Activated CD8-positive, alpha-beta T cell treated with anti-CD3 and anti-CD28 coated beads for 36 hours (primary cell): Measurements from ENCODE around the gene SUN1. TPM values are rescaled to one million over a fixed set of nuclear protein-coding genes. Genes with fewer than 3 reads are reported as not detected.

Experiments used
- ATAC-seq: fragments of 200-7000 bp; cut with Tn5 transposase; one replicate; pipeline ENCODE4 v1.10.0; 2021; ENCODE audit warnings: mild to moderate bottlenecking, moderate library complexity
- CTCF ChIA-PET: fragments of 350-600 bp; sonication (Branson Sonifier 250); formaldehyde crosslinking; loops from one replicate; lab custom pipeline; 2021; ENCODE audit warnings: antibody characterized with exemption; lab: Charles Lee
- POLR2A ChIA-PET: fragments of 350-600 bp; sonication (Branson Sonifier 250); formaldehyde crosslinking; loops from one replicate; lab custom pipeline; 2021; ENCODE audit warnings: antibody characterized with exemption; lab: Charles Lee
- DNase-seq: peaks from one replicate; pipeline ENCODE4 v3.0.0-alpha.2; 2020
- H3K27ac Mint-ChIP-seq: one replicate; pipeline ENCODE4 v1.8.0; 2021; ENCODE audit warnings: mild to moderate bottlenecking, mixed read lengths
- H3K27me3 Mint-ChIP-seq: one replicate; pipeline ENCODE4 v1.8.0; 2021; ENCODE audit warnings: mixed read lengths
- H3K36me3 Mint-ChIP-seq: one replicate; pipeline ENCODE4 v1.8.0; 2021; ENCODE audit warnings: low read depth, mixed read lengths
- H3K4me1 Mint-ChIP-seq: one replicate; pipeline ENCODE4 v1.8.0; 2021; ENCODE audit warnings: low read depth, mixed read lengths
- H3K4me3 Mint-ChIP-seq: one replicate; pipeline ENCODE4 v1.8.0; 2021; ENCODE audit warnings: mild to moderate bottlenecking, moderate library complexity, mixed read lengths
- H3K9me3 Mint-ChIP-seq: one replicate; pipeline ENCODE4 v1.8.0; 2021; ENCODE audit warnings: mixed read lengths
- CTCF ChIP-seq: fragments of 200-600 bp; IDR thresholded peaks from one replicate; pipeline ENCODE4 v1.8.0; 2022; ENCODE audit warnings: antibody characterized with exemption, mild to moderate bottlenecking
- intact Hi-C: fragments of 100-400 bp; cut with micrococcal nuclease; formaldehyde crosslinking; loops from one replicate; pipeline ENCODE4 v1.10.0; 2022
- total RNA-seq, 2 experiments: library from RNA; stranded (reverse); gene quantifications; one replicate each; pipeline ENCODE4 v1.2.3, GENCODE V29; 2021

The SUN1 gene
- total RNA-seq, 2 experiments from 2014 or later = 71.3 to 71.6 TPM

GRCh38 chr7:889391-889790 lies 57.1 kb downstream of the SUN1 start:
- peaks cover 26% of the 10 kb centered on the region for H3K36me3 Mint-ChIP-seq
- H3K4me3 Mint-ChIP-seq = no peak overlapping the region
- peaks cover 8% of the 10 kb centered on the region for H3K4me1 Mint-ChIP-seq
- intact Hi-C loops = no loop called here
- no peaks in the 10 kb centered on the region for H3K27me3 Mint-ChIP-seq
- no peaks in the 10 kb centered on the region for H3K9me3 Mint-ChIP-seq
- H3K27ac Mint-ChIP-seq = no peak overlapping the region
- CTCF ChIA-PET = no interaction called here
- no peak for TF ChIP-seq CTCF
- no peak for ATAC-seq
- POLR2A ChIA-PET = no interaction called here
- DNase-seq = no peak

- H3K36me3 Mint-ChIP-seq = peaks cover 36% of the 10 kb centered on the region
- no peaks in the 10 kb centered on the region for H3K27me3 Mint-ChIP-seq
- POLR2A ChIA-PET = no interaction called here
- no peak for DNase-seq
- H3K27ac Mint-ChIP-seq = no peak overlapping the region
- H3K4me1 Mint-ChIP-seq = peaks cover 4% of the 10 kb centered on the region
- CTCF ChIA-PET = interaction anchor here (1.2 to 1.5 kb wide), 2 partner anchors 11 to 103 kb away, joined by 3 to 4 read pairs; no protein-coding TSS in a partner anchor
- no peaks in the 10 kb centered on the region for H3K9me3 Mint-ChIP-seq
- H3K4me3 Mint-ChIP-seq = no peak overlapping the region
- no peak for TF ChIP-seq CTCF
- intact Hi-C loops = no loop called here
- ATAC-seq = no peak
Observed at GRCh38 chr7:890868-891267, 58.6 kb downstream of the SUN1 start.

- Mint-ChIP-seq H3K9me3 (no peaks in the 10 kb centered on the region), H3K27me3 (no peaks in the 10 kb centered on the region), H3K4me3 (no peak overlapping the region), H3K36me3 (peaks cover 40% of the 10 kb centered on the region), H3K4me1 (peaks cover 3% of the 10 kb centered on the region), H3K27ac (no peak overlapping the region)
- ATAC-seq = no peak
- intact Hi-C loops = no loop called here
- TF ChIP-seq CTCF = no peak
- CTCF ChIA-PET = interaction anchor here (1.2 to 1.5 kb wide), 2 partner anchors 11 to 102 kb away, joined by 3 to 4 read pairs; no protein-coding TSS in a partner anchor
- POLR2A ChIA-PET = no interaction called here
- DNase-seq = no peak
Observed at GRCh38 chr7:891291-891690, 59.0 kb downstream of the SUN1 start.

- ChIA-PET POLR2A (no interaction called here), CTCF (interaction anchor here (1.2 to 1.5 kb wide), 2 partner anchors 12 to 102 kb away, joined by 3 to 4 read pairs; no protein-coding TSS in a partner anchor)
- no peak overlapping the region for H3K27ac Mint-ChIP-seq
- intact Hi-C loops = no loop called here
- no peak for TF ChIP-seq CTCF
- peaks cover 42% of the 10 kb centered on the region for H3K36me3 Mint-ChIP-seq
- DNase-seq (no peak), ATAC-seq (no peak)
- H3K9me3 Mint-ChIP-seq = no peaks in the 10 kb centered on the region
- no peak overlapping the region for H3K4me3 Mint-ChIP-seq
- no peaks in the 10 kb centered on the region for H3K27me3 Mint-ChIP-seq
- peaks cover 2% of the 10 kb centered on the region for H3K4me1 Mint-ChIP-seq
Observed at GRCh38 chr7:891805-892204, 59.5 kb downstream of the SUN1 start.

- H3K36me3 Mint-ChIP-seq = peaks cover 42% of the 10 kb centered on the region
- ATAC-seq (no peak), DNase-seq (no peak)
- no peaks in the 10 kb centered on the region for H3K9me3 Mint-ChIP-seq
- H3K4me1 Mint-ChIP-seq = peaks cover 2% of the 10 kb centered on the region
- CTCF ChIA-PET = no interaction called here
- TF ChIP-seq CTCF = no peak
- intact Hi-C loops = no loop called here
- POLR2A ChIA-PET = no interaction called here
- no peaks in the 10 kb centered on the region for H3K27me3 Mint-ChIP-seq
- no peak overlapping the region for H3K4me3 Mint-ChIP-seq
- H3K27ac Mint-ChIP-seq = no peak overlapping the region
Observed at GRCh38 chr7:892648-893593, 60.6 kb downstream of the SUN1 start.
